IMR-90 (cell line): Measurements from ENCODE around the gene HORMAD2. TPM values are rescaled to one million over a fixed set of nuclear protein-coding genes. Genes with fewer than 3 reads are reported as not detected.

Experiments used
- ATAC-seq: fragments of 200-7000 bp; cut with Tn5 transposase; 2 replicates; pipeline ENCODE4 v1.9.1; 2020; ENCODE audit warnings: low read depth, mild to moderate bottlenecking, moderate library complexity
- BruUV-seq: library from RNA; stranded (reverse); fragments of 400-500 nt; replicated peaks from 2 replicates; lab custom pipeline; 2021; lab: Mats Ljungman, UMichigan
- CTCF ChIA-PET: fragments of 300-600 bp; formaldehyde crosslinking; extraction: SDS; loops from one replicate; lab custom pipeline; 2021; ENCODE audit warnings: antibody characterized with exemption; lab: Yijun Ruan, JAX
- POLR2A ChIA-PET: fragments of 300-600 bp; sonication (Branson Sonifier 250); formaldehyde crosslinking; loops from one replicate; lab custom pipeline; 2022; ENCODE audit warnings: antibody characterized with exemption; ENCODE audit not compliant: unreplicated experiment; lab: Charles Lee
- DNase-seq: peaks from one replicate; pipeline ENCODE4 v3.0.0; 2013
- H2AFZ ChIP-seq: replicated peaks from 2 replicates; pipeline ENCODE3; 2013; ENCODE audit warnings: low read length, mild to moderate bottlenecking; ENCODE audit not compliant: poor library complexity
- H2AK5ac ChIP-seq: 2 replicates; pipeline ENCODE4 v1.6.1; 2013; ENCODE audit warnings: low read depth, low read length, inconsistent platforms
- H2AK9ac ChIP-seq: replicated peaks from 2 replicates; pipeline ENCODE3; 2013; ENCODE audit warnings: mild to moderate bottlenecking, low read depth, low read length, moderate library complexity; ENCODE audit not compliant: poor library complexity
- H2BK120ac ChIP-seq: 2 replicates; pipeline ENCODE4 v1.6.1; 2013; ENCODE audit warnings: low read depth, low read length, inconsistent platforms
- H2BK15ac ChIP-seq: 3 replicates; pipeline ENCODE4 v1.6.1; 2013; ENCODE audit warnings: low read depth, low read length, inconsistent platforms
- H2BK20ac ChIP-seq: 2 replicates; pipeline ENCODE4 v1.6.1; 2013; ENCODE audit warnings: low read depth, mild to moderate bottlenecking, inconsistent platforms, low read length, moderate library complexity
- H2BK5ac ChIP-seq: 2 replicates; pipeline ENCODE4 v1.6.1; 2013; ENCODE audit warnings: mild to moderate bottlenecking, low read depth, low read length, inconsistent platforms; ENCODE audit not compliant: poor library complexity, severe bottlenecking
- H3K14ac ChIP-seq: replicated peaks from 2 replicates; pipeline ENCODE4 v1.6.1; 2013; ENCODE audit warnings: low read depth, low read length, inconsistent platforms
- H3K18ac ChIP-seq: 2 replicates; pipeline ENCODE4 v1.6.1; 2013; ENCODE audit warnings: low read depth, low read length, control low read depth
- H3K23ac ChIP-seq: 2 replicates; pipeline ENCODE4 v1.6.1; 2013; ENCODE audit warnings: low read depth, low read length, inconsistent platforms
- H3K27ac ChIP-seq: 2 replicates; pipeline ENCODE4 v1.5.1; 2013; ENCODE audit warnings: mild to moderate bottlenecking, control low read depth, low read length; ENCODE audit not compliant: insufficient read depth
- H3K27me3 ChIP-seq: 2 replicates; pipeline ENCODE4 v1.6.1; 2013; ENCODE audit warnings: low read length; ENCODE audit not compliant: control insufficient read depth, insufficient read depth
- H3K36me3 ChIP-seq: 2 replicates; pipeline ENCODE4 v1.6.1; 2013; ENCODE audit warnings: low read length, mixed read lengths; ENCODE audit not compliant: control insufficient read depth, insufficient read depth
- H3K4ac ChIP-seq: 2 replicates; pipeline ENCODE4 v1.6.1; 2013; ENCODE audit warnings: low read depth, low read length, inconsistent platforms
- H3K4me1 ChIP-seq: 2 replicates; pipeline ENCODE4 v1.6.1; 2013; ENCODE audit warnings: low read length, mixed read lengths; ENCODE audit not compliant: control insufficient read depth, insufficient read depth
- H3K4me2 ChIP-seq: 2 replicates; pipeline ENCODE4 v1.6.1; 2013; ENCODE audit warnings: low read depth, mild to moderate bottlenecking, control low read depth, low read length, moderate library complexity
- H3K4me3 ChIP-seq: 2 replicates; pipeline ENCODE4 v1.5.1; 2013; ENCODE audit warnings: low read depth, mild to moderate bottlenecking, control low read depth, low read length, moderate library complexity; ENCODE audit not compliant: insufficient read depth
- H3K56ac ChIP-seq: 2 replicates; pipeline ENCODE4 v1.6.1; 2013; ENCODE audit warnings: low read length, inconsistent platforms; ENCODE audit not compliant: insufficient read depth; ENCODE audit errors: extremely low read depth
- H3K79me1 ChIP-seq, 2 experiments: 2 replicates each; pipeline ENCODE4 v1.6.1; 2013; ENCODE audit warnings: low read length in 2 of 2, inconsistent platforms in 1 of 2, low read depth in 1 of 2
- H3K9ac ChIP-seq: 2 replicates; pipeline ENCODE4 v1.6.1; 2013; ENCODE audit warnings: low read depth, low read length, control low read depth
- H3K9me1 ChIP-seq: 2 replicates; pipeline ENCODE4 v1.6.1; 2013; ENCODE audit warnings: low read length, inconsistent platforms; ENCODE audit not compliant: insufficient read depth
- H3K9me3 ChIP-seq: 2 replicates; pipeline ENCODE4 v1.6.1; 2013; ENCODE audit warnings: low read length; ENCODE audit not compliant: control insufficient read depth, insufficient read depth
- H4K20me1 ChIP-seq: 2 replicates; pipeline ENCODE4 v1.6.1; 2013; ENCODE audit warnings: low read length, inconsistent platforms; ENCODE audit not compliant: insufficient read depth
- H4K5ac ChIP-seq: 2 replicates; pipeline ENCODE4 v1.6.1; 2013; ENCODE audit warnings: mild to moderate bottlenecking, low read depth, low read length, control low read depth
- H4K8ac ChIP-seq, 2 experiments: 2 replicates each; pipeline ENCODE4 v1.6.1; 2013; ENCODE audit warnings: low read depth in 2 of 2, low read length in 2 of 2, control low read depth in 1 of 2, inconsistent platforms in 1 of 2
- H4K91ac ChIP-seq: 2 replicates; pipeline ENCODE4 v1.6.1; 2013; ENCODE audit warnings: low read depth, low read length, inconsistent platforms; ENCODE audit not compliant: insufficient read depth
- BHLHE40 ChIP-seq: fragments of 150-350 bp; IDR thresholded peaks from 2 replicates; pipeline ENCODE4 v1.6.1; 2016; ENCODE audit warnings: mild to moderate bottlenecking, low read depth, low read length
- CEBPB ChIP-seq: IDR thresholded peaks from 2 replicates; pipeline ENCODE4 v1.6.1; 2012; ENCODE audit warnings: low read depth, low read length, improper control_type of control experiment
- CHD1 ChIP-seq: IDR thresholded peaks from 2 replicates; pipeline ENCODE4 v1.6.1; 2012; ENCODE audit warnings: low read depth, low read length, improper control_type of control experiment
- CTCF ChIP-seq: conservative IDR thresholded peaks from 2 replicates; pipeline ENCODE4 v1.5.1; 2012; ENCODE audit warnings: mild to moderate bottlenecking, low read depth, low read length, improper control_type of control experiment
- FOS ChIP-seq: fragments of 150-350 bp; IDR thresholded peaks from 2 replicates; pipeline ENCODE4 v1.6.1; 2016; ENCODE audit warnings: low read depth, low read length
- MAFK ChIP-seq: IDR thresholded peaks from 2 replicates; pipeline ENCODE4 v1.6.1; 2012; ENCODE audit warnings: low read depth, low read length, improper control_type of control experiment
- MAZ ChIP-seq: IDR thresholded peaks from 2 replicates; pipeline ENCODE4 v1.6.1; 2012; ENCODE audit warnings: low read depth, mild to moderate bottlenecking, low read length, improper control_type of control experiment, moderate library complexity, borderline replicate concordance
- MXI1 ChIP-seq: IDR thresholded peaks from 2 replicates; pipeline ENCODE4 v1.6.1; 2012; ENCODE audit warnings: low read depth, mild to moderate bottlenecking, low read length, moderate library complexity, borderline replicate concordance
- NFE2L2 ChIP-seq: fragments of 150-350 bp; IDR thresholded peaks from 2 replicates; pipeline ENCODE4 v1.6.1; 2016; ENCODE audit warnings: low read depth, mild to moderate bottlenecking, low read length
- POLR2A ChIP-seq: IDR thresholded peaks from 2 replicates; pipeline ENCODE4 v1.6.1; 2012; ENCODE audit warnings: mild to moderate bottlenecking, low read depth, low read length
- RAD21 ChIP-seq: IDR thresholded peaks from 2 replicates; pipeline ENCODE4 v1.6.1; 2012; ENCODE audit warnings: low read length, improper control_type of control experiment
- RCOR1 ChIP-seq: IDR thresholded peaks from 2 replicates; pipeline ENCODE4 v1.6.1; 2012; ENCODE audit warnings: mild to moderate bottlenecking, low read length, improper control_type of control experiment; ENCODE audit not compliant: insufficient replicate concordance
- RFX5 ChIP-seq: IDR thresholded peaks from 2 replicates; pipeline ENCODE4 v1.8.0; 2012; ENCODE audit warnings: low read depth, mild to moderate bottlenecking, low read length, moderate library complexity
- SMC3 ChIP-seq: fragments of 150-350 bp; IDR thresholded peaks from 2 replicates; pipeline ENCODE4 v1.6.1; 2016; ENCODE audit warnings: low read depth, mild to moderate bottlenecking, antibody characterized with exemption, low read length, moderate library complexity
- WGBS, 2 experiments: methylation state at CpG; one replicate each; pipeline versions ENCODE4 v1.1.5 to v1.1.7; 2013; ENCODE audit warnings: missing lambda C conversion rate in 2 of 2; ENCODE audit not compliant: insufficient read length in 1 of 2; ENCODE audit errors: extremely low coverage in 2 of 2; 5-methylcytosine and 5-hydroxymethylcytosine counted together
- dilution Hi-C: fragments of 300-500 bp; cut with HindIII; formaldehyde crosslinking; loops from one replicate; pipeline ENCODE4 v1.14.3; 2018; ENCODE audit warnings: low sequenced_read_pairs; ENCODE audit not compliant: unreplicated experiment
- in situ Hi-C: fragments of 300-500 bp; cut with MboI; formaldehyde crosslinking; loops from 3 replicates; pipeline ENCODE4 v1.14.3; 2019; ENCODE audit warnings: low sequenced_read_pairs, inconsistent platforms, mixed read lengths
- intact Hi-C: fragments of 100-400 bp; cut with micrococcal nuclease; formaldehyde crosslinking; loops from 2 replicates; pipeline ENCODE4 v1.10.0; 2022
- polyA plus RNA-seq, 3 experiments: library from polyadenylated mRNA; depleted of rRNA; stranded (reverse); fragments of >200 nt; gene quantifications; 2 replicates each; pipeline ENCODE4 v1.2.3, GENCODE V29; 2012; ENCODE audit warnings: low replicate concordance in 1 of 3
- total RNA-seq: library from RNA; depleted of rRNA; stranded (reverse); fragments of >200 nt; gene quantifications from 2 replicates; pipeline ENCODE4 v1.2.3, GENCODE V29; 2012
- TF ChIP-seq, protein P1 (sequence below): fragments of 150-350 bp; IDR thresholded peaks from 2 replicates; pipeline ENCODE4 v1.6.1; 2017; ENCODE audit warnings: mild to moderate bottlenecking, antibody characterized with exemption, low read length, low read depth
- TF ChIP-seq, protein P2 (sequence below): fragments of 150-350 bp; IDR thresholded peaks from 2 replicates; pipeline ENCODE4 v1.6.1; 2016; ENCODE audit warnings: low read depth, mild to moderate bottlenecking, low read length, moderate library complexity, borderline replicate concordance

The HORMAD2 gene
- total and polyA plus RNA-seq, 2 of the 4 experiments (the other 2 are of a cell fraction): not detected

GRCh38 chr22:30094804-30095203 is 14.5 kb downstream of the HORMAD2 start:
- Histone ChIP-seq H2AFZ (no peak overlapping the region), H4K5ac (no peak overlapping the region), H3K27ac (no peak overlapping the region), H3K79me1 (no peaks in the 10 kb centered on the region), H4K8ac (no peak overlapping the region), H3K27me3 (no peaks in the 10 kb centered on the region; the same call in 1 of the 2 replicates), H2AK9ac (no peak overlapping the region), H3K4me3 (no peak overlapping the region), H2AK5ac (no peak overlapping the region), H3K36me3 (no peaks in the 10 kb centered on the region), H2BK20ac (no peak overlapping the region), H2BK5ac (no peak overlapping the region), H3K23ac (no peak overlapping the region), H3K14ac (no peak overlapping the region), H3K18ac (no peak overlapping the region), H3K4me1 (no peaks in the 10 kb centered on the region), H3K4me2 (no peak overlapping the region), H3K4ac (no peak overlapping the region), H4K91ac (no peak overlapping the region), H3K56ac (no peak overlapping the region), H2BK120ac (no peak overlapping the region), H3K9me1 (no peaks in the 10 kb centered on the region), H2BK15ac (no peak overlapping the region), H3K9me3 (peaks cover 5% of the 10 kb centered on the region; the same call in 1 of the 2 replicates), H4K20me1 (no peaks in the 10 kb centered on the region), H3K9ac (no peak overlapping the region)
- TF ChIP-seq BHLHE40 (no peak), MAZ (no peak), RAD21 (no peak), RFX5 (no peak), RCOR1 (no peak), FOS (no peak), POLR2A (no peak), NFE2L2 (no peak), SMC3 (no peak), MXI1 (no peak), CEBPB (no peak), CHD1 (no peak), MAFK (no peak), CTCF (no peak)
- TF ChIP-seq, protein P1, sequence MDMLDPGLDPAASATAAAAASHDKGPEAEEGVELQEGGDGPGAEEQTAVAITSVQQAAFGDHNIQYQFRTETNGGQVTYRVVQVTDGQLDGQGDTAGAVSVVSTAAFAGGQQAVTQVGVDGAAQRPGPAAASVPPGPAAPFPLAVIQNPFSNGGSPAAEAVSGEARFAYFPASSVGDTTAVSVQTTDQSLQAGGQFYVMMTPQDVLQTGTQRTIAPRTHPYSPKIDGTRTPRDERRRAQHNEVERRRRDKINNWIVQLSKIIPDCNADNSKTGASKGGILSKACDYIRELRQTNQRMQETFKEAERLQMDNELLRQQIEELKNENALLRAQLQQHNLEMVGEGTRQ: no peak
- TF ChIP-seq, protein P2, sequence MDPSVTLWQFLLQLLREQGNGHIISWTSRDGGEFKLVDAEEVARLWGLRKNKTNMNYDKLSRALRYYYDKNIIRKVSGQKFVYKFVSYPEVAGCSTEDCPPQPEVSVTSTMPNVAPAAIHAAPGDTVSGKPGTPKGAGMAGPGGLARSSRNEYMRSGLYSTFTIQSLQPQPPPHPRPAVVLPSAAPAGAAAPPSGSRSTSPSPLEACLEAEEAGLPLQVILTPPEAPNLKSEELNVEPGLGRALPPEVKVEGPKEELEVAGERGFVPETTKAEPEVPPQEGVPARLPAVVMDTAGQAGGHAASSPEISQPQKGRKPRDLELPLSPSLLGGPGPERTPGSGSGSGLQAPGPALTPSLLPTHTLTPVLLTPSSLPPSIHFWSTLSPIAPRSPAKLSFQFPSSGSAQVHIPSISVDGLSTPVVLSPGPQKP: no peak
- no peak for DNase-seq
- POLR2A ChIA-PET: no interaction called here
- BruUV-seq: no TSS peak
- ATAC-seq: no peak
- intact Hi-C loops: no loop called here
- in situ Hi-C loops: no loop called here
- CTCF ChIA-PET: no interaction called here
- no CpG with 5 or more reads among the region's 1 CpG for WGBS, 2 experiments
- dilution Hi-C loops: no loop called here
